Hippocampal formation (tissue), 2 donors: ENCODE results near the gene LMBR1L.
A peak's percentile ranks its signal among the peaks of the same experiment; 100 is the strongest.
"Not testable (repeated sequence)": the region's sequence is repeated elsewhere in the genome, so short reads cannot be mapped to it uniquely, and the experiment has no call there.

Source experiments
- DNase-seq, 2 donors: peaks; one replicate each; lab custom pipeline; 2025; lab: John Stamatoyannopoulos, UW

LMBR1L gene

DNA sequence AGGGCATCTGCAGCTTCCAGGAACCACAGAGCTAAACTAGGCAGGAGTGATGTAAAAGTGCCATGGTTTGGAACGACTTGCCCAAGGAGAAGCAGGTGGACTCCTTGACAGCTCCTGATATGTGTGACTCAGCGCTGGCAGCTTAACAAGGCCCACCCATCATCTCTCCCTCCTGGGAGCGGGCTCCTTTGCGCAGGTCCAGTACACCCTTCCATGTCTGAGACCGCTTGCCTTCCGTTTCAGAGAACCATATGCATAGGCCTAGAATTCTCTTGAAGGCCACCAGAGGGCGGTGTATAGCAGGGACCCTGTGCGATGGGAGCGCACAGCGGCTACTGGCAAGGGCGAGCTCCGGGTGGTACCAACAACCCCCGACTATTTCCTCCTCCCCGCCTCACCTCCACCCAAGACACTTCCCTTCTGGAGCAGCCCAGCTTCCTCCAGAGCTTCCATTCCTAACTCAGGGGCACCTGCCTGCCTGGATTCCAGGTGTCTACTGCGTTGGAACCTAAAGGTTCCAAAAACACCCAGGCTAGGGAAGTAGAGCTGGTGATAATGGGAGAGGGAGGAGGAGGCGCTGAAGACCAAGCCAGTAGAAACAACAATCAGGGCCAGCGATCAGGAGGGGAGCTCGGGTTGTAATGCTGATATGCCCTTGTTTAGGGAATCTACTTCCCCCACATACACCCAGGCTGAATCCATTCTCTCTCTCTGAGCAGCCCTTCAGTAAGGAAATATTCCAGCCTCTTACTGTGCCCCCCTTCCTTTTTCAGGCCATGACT lies 22.3 kb downstream of the LMBR1L start:
- peak; percentile 72 to 91 for DNase-seq

DNA sequence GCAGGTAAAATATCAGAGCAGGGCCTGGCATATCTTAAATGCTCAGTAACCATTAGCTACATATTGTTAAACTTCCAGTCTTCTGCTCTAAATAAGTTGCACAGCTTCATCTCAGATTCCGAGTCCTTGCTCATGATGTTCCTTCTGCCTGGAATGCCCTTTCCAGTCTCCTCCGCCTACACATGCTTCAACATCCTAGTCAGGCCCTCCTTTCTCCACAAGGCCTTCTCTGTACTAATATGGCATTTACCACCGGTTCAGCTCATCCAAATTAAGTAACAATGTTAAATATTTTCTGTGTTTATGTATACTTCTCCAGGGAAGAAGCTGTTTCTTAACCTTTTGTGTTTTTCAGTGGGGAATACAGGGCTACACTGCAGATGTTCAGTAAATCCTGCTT lies 24.5 kb downstream of the LMBR1L start:
- DNase-seq: no peak

DNA sequence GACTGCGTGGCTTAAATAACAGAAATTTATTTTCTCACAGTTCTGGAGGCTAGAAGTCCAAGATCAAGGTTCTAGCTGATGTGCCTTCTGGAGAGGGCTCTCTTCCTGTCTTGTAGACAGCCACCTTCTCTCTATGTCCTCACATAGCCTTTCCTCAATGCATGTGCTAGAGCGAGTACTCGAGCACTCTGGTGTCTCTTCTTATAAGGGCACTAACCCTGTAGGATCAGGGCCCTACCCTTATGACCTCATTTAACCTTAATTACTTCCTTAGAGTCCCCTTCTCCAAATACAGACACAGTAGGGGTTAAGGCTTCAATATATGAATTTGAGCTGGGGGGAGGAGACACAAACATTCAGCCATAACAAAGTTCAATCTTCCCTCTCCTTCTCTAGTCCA lies 26.2 kb downstream of the LMBR1L start:
- no peak for DNase-seq

DNA sequence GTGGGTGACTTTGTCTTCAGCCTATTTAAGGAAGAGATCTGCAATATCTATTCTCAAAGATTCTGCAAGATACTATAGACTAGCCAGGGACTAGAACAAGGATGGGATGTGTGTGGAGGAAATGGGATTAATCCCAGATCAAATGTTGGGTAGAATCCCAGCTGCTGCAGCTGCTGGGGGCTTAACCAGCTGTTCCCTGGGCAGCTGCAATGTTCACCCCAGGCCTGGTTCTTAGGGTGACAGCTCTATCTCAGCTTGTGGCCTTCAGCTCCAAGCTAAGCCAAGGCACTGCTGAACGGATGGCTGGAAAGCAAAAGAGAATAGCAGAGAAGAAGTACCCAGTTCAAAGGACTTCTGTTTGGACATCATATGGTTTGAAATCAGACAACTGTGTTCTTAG lies 30.9 kb downstream of the LMBR1L start:
- DNase-seq: no peak

DNA sequence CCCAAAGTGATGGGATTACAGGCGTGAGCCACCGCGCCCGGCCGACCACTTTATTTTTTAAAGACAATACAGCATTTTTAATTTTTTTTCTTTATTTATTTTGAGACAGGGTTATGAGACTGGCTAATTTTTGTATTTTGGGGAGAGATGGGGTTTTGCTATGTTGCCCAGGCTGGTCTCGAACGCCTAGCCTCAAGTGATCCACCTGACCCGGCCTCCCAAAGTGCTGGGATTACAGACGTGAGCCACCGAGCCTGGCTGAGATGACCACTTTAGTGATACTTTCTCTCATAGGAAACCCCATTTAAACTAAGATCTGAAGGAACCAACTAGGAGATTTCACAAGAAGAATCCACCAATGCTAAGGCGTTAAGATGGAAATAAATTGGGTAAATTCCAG lies 39.7 kb downstream of the LMBR1L start:
- DNase-seq: no peak

DNA sequence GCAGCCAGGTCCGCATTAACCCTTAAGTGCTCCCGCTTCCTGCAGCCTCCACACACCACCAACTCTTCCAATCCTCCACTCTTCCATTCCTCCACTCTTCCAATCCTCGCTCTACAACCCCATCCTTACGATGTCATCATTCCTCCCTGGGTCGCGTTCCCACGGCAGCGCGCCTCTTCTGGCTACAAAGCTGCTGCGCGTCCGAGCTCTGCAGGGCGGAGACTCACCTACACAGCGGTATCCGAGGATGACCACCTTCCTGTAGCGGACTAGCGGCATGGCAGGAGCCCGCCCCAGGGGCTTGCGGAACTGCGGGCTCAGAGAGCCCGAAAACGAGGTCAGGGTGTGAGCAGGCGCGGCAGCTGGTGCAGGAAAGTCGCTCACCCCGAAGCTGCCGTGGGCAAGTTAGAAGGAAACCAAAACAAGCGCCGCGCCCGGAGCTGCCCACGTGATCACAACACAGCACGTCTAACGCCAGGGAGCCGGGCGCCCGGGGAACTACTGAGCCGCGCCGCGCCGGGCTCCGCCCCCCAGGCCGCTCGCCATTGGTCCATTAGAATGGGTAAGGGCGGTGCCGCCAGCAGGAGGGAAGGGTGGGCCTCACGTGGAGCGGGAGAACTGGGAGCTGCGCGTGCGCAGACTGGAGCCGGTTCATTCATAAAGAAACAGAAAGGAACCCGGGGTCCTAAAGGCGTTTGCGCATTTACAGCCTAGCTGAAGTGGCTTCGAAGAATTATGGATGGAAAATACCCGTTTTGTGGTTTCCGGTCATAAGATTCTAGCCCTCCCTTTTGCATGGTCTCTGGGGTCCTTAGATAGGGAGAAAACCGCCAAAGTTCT lies 40.9 kb downstream of the LMBR1L start, which contains the start of gene RHEBL1:
Gene RHEBL1, minus strand, starts transcription at position 473 of the 840 bp plus-strand sequence. Its CDS starts 194 bp downstream, at position 279.
- DNase-seq: peak; percentile 95

DNA sequence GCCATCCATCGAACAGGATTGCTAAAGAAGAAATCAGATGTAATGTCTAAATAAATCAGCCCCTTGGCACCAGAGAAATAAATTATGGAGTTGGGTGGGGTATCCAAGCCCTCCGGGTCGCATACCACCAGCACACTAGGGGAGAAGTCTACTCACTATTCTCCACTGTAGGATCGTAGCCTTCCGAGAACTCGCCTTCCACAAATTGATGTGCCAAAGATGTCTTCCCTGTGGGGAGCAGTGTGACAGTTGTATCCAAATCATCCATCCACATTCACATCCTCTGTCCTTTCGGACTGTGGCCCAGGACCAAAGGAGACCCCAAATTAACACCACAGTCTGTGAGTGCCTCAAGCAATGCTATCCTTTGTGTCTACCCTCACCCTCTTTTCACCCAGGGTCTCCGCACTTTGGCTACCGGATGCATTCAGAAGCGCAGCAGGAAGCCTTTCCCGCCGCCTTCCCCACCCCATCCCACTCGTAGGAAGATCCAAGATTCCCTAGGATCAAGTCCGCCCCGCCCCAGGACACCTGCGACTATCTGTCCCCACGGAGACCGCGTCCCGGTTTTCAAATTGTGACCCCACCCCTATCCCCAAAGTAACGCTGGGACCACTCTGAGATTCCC lies 41.7 kb downstream of the LMBR1L start:
- DNase-seq: no peak

DNA sequence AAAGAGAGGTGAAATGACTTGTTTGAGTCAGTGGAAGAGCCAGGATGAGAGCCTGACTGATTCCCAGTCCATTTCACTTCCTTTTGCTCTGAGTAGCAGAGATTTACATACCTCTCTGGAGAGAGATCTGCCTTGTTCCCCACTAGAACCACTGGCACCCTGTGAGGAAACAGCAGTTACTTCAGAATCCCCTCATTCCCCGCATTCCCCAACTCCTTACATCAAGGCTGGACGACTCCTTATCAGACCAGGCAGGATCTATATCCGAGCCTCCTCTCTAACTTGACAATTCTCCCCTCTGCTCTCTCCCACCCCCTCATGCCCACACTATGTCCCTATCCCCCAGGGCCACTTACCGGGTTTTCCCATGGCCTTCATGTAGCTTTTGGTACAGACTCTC lies 44.5 kb downstream of the LMBR1L start:
- no peak for DNase-seq

DNA sequence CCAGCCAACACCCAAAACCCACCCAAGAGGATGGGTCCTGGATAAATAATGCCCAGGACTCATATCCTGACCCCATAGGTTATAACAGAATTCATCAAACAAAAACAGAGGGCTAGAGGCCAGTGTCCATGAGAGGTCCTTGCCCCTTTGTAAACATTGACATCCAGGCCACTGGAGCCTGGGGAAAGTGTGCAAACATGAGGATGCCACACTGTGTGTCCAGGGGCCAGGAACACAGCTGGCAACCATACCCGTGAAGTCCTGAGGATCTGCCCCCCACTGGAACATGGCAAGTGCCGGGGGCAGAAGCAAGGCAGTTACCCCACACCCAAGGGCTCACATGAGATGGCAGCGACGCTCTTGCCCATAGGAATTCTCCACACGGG lies 45.9 kb downstream of the LMBR1L start:
- no peak for DNase-seq

DNA sequence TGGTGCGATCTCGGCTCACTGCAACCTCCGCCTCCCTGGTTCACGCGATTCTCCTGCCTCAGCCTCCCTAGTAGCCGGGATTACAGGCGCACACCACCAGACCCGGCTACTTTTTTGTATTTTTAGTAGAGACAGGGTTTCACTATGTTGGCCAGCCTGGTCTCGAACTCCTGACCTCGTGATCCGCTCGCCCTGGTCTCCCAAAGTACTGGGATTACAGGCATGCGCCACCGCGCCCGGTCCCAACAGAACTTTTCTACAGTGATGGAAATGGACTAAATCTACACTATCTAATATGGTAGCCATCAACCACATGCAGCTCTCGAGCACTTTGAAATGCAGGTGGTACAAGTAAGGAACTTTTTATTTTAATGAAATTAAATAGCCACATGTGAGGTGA lies 48.7 kb downstream of the LMBR1L start:
- DNase-seq: not testable (repeated sequence)

DNA sequence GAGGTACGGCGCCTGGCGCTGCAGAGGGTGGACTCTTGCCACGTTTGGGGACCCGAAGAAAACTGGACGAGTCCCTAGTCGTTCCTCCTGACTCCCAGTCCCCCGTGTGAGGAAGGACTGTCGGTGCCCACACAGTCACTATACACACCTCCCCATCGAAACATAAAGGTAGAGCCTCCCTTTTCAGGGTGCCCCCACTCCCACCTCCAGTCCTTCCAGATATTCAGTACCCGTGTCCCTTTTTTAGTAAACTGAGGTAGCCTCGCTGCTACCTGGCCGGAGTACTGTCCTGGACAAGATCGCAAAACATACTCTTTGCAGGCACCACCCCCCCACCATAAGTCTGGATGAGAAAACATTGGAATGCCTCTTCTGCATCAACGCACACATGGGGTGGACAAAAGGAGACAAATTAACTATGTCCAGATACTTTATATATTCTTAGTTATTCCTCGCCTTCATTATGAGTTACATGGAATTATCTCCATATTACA lies 49.4 kb downstream of the LMBR1L start:
- DNase-seq: no peak

DNA sequence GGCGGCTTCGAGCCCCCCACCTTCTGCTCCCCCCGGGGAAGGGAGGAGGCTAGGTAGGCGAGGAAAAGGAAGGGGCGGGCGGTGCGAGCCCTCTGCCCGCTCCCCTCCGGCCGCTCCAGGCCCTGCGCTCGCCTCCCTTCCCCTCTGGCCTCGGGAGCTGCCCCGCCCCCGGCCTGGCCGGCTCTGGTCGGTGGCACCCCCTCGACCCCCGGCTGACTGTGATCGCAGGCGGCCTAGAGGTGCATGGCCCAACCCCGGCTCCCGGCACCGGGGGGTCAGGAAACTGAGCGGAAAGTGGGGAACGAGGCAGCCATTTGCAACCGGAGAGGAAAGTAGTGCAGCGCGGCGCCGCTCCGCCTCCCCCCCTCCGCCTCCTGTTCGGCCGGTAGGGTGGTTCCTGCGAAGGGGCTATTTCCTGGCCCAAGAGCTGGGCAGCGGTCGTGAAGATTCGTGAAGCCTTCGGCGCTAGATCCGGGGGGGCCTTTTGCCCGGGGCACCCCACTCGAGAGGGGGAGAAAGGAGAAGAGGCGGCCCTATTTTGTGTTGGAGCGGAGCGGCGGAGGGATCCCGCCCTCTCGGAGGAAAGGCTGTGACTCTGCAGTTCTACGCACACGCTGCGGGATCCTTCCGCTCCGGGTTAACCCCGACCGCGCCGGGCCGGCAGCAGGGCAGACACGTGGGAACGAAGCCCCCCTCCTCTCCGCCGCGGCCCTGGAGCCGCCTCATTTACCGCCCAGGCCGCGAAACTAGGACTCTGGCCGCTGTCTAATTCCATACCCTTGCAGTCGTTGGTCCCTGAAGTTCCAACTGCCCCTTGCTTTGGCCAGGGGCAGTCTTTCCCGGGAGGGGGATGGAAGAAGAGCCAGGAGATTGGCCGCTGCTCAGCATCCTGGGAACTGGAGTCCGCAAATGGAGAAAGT lies 50.1 kb downstream of the LMBR1L start, which contains the start of gene KMT2D:
Gene KMT2D, minus strand, starts transcription at position 558 of the 920 bp plus-strand sequence. CDS start 5,470 bp downstream, outside the sequence.
- DNase-seq: peak; percentile 86 to 92

DNA sequence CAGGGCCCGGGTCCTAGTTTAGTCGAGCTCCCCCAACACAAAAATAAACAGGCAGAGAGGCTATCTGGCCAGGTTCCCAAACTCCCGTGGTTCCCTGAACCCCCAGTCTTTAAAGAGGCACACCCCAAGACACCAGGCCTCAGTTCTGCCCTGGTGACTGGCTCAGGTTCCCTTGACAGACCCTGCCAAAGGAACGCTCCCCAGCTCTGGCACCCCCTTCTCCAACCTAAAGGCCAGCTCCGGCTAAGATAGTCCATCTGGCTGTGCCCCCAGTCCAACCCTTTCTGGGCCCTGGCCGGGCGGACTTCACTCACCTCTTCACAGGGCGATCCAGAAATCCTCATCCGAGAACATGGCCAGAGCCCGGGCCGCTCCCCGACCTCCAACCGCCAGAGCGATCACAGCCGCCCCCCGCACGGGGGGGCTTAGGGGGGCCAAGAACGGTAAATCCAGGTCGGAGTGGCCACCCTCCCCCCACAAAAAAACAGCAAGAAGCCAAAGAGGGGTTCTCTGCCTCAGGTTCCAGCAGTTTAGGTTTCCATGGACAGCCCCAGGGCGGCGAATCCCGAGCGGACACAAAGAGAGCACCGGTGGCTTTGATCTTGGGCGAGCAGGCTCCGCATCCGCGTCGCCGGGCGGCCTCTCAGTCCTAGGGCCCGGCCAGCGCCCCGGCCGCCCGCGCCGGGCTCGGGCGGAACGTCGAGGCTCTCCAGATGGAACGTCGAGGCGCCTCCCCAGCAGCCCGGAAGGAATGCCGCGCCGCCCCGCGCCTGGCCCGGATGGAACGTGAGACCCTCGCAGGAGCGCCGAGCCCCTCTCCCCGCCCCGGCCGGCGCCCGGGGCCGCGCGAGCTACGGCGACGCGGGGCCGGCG lies 51.1 kb downstream of the LMBR1L start:
- no peak for DNase-seq

DNA sequence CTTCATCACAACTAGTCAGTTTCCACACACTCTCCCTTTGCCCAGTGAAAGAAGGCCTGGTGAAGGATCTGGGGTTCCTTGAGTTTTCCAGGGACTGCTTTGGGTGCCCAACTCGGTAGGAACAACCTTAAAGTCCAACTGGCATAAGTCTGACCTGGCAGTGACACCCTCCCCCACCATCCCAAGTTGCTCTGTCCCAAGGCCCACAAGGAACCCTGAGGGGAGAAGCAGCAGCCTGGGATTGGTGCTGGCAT lies 51.7 kb downstream of the LMBR1L start:
- no peak for DNase-seq

DNA sequence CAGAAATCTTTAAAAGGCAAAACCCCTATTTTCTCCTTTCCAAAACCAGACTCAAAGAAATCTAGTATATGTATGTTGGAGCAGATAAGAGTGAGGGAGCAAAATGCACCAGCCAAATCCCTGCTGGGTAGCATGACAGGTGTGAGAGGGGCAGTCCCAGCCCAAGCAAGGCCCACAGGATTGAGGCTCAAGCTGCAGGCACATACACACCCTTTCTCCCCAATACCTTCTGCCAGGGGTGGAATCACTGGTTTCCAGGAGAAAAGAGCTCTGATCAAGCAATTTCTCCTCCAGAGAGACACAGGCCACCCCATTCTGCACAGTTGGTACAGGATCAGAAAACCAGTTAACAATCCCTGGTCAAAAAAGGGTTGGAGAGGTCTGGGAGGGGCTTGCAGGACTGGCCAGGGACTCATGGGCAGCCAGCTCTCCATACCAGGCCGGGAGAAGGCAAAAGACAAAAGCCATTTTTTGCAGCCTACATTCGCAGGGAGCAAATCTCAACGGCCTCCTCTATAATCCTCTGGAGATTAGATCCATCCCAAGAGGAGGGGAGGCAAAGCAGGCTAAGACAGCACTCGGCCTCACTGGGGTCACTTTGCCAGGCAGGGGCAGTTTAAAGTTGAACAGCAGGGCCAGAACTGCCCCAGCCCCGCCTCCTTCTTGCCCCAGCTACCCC lies 52.1 kb downstream of the LMBR1L start:
- no peak for DNase-seq

DNA sequence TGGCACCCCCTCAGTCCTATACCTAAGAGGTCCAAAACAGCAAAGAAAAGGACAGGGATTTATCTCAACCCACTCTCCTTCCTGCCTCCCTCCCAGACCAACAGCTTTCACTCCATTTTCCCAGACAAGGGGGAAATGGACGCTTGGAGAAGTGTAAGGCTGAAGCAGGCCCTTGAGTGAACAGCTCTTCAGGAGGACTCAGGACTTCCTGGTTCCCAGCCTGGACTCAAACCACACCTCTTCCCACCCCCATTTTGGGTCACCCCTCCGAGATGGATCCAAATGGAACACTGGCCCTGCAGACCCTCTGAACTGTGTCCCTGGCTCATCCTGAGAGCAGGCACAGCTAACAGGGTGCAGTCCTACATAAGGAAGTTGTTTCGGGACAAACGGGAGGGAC lies 52.8 kb downstream of the LMBR1L start:
- no peak for DNase-seq

DNA sequence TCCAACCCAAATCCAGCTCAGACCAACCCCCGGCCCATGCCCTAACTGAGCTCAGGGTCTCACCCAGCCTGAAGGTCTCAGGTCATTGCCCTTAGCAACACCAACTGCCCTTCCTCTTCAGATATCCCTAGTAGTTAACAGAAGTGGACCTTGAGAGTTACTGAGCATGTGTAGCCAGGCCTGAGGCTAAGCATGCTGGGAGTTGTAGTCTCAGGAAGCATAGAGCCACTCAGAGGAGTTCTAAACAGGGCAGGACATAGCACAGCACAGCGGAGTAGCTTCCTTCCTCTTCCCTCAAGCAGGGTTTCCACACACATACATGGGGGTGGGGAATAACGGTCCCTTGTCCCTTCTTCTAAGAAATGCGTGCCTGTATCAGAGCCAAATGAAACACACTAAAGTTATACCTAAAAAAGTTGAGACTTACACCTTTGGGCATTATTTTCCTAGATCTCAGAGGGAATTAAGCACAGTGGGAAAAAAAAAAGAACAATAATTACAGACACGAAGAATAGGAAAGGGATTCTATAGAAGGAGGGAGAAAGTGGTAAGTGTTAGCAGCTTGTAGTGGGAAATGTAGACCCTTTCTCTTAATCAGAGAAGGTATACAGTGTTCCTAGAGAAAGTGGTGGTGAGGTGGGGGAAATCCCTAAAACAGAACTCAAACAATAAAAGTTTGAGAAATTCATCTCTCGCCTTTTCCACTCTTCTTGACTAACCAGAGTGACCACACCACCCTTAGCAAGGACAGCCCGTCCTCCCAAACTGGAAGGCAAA lies 54.5 kb downstream of the LMBR1L start:
- peak; percentile 42 to 55 for DNase-seq

DNA sequence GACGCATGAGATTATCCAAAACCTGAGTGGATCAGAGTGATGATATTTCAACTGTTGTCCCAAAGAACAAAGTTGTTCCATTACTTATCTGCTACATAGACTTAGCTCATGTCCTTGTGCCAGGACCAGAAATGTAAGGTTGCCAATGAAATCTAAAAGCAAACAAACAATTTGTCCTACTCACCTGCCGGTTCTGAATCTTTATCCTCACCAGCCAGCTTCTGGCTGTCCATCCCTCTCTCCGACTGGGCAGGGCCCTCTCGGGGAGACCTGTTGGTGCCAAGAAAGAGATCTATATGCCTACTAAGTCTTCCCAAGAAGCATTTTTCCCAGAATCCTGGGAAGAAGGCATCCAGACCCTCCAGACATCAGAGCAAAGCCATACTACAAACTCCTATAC lies 55.6 kb downstream of the LMBR1L start:
- DNase-seq: no peak

DNA sequence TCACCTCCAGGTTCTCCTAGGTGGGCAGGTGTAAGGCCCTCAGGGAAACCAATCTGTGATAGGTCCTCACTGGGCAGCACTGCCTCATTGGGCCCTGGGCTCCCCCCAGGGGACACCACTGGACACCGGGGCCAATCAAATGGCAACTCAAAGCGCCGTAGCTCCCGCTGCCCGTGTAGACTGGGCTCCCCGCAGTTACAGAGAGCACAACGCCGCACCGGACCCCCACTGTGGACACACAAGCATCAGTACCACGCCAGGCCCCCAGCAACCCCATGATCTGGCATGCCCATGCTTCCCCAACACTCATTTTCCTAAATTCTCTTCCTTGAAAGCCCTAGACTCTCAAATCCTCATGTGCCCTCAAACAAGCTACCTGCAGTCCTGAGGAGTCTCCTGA lies 56.1 kb downstream of the LMBR1L start:
- no peak for DNase-seq
